Measurements from ENCODE around the gene HK2.
"Not testable (repeated sequence)": the region's sequence is repeated elsewhere in the genome, so short reads cannot be mapped to it uniquely, and the experiment has no call there.

DNA sequence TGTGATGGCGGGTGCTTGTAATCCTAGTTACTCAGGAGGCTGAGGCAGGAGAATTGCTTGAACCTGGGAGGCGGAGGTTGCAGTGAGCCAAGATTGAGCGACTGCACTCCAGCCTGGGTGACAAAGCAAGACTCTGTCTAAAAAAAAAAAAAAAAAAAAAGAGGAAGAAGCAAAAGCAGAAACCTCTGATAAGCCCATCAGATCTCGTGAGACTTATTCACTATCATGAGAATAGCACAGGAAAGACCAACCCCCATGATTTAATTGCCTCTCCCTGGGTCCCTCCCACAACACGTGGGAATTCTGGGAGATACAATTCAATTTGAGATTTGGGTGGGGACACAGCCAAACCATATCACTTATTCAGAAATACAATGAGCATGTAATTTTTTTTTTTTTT lies 73.6 kb downstream of the HK2 start:
- TF ChIP-seq CTCF (conservative IDR thresholded peaks at IDR 0.05; ENCODE audit: low read length); EZH2phosphoT487 (IDR thresholded peaks at IDR 0.05; ENCODE audit: borderline replicate concordance): not testable (repeated sequence)

Measured in Loucy (cell line).